ENCODE data around the gene KRT14. TPM values are rescaled to one million over a fixed set of nuclear protein-coding genes. Genes with fewer than 3 reads are reported as not detected.
A peak's percentile ranks its signal among the peaks of the same experiment; 100 is the strongest.
"Not testable (repeated sequence)": the region's sequence is repeated elsewhere in the genome, so short reads cannot be mapped to it uniquely, and the experiment has no call there.

KRT14 gene
- total RNA-seq, 4 donors from 2014 or later: 7,400 to 12,534 (median 10,685) TPM

- no peak overlapping the region for H3K4me3 ChIP-seq
- H3K27ac ChIP-seq: peak overlapping the region; percentile 78
- H3K36me3 ChIP-seq: no peaks in the 10 kb centered on the region
- H3K4me1 ChIP-seq: peaks cover 72% of the 10 kb centered on the region
- no peaks in the 10 kb centered on the region for H3K9me3 ChIP-seq
- H3K27me3 ChIP-seq: no peaks in the 10 kb centered on the region
- TF ChIP-seq EP300 (IDR thresholded peaks at IDR 0.05): no peak
- no peak for TF ChIP-seq POLR2A (IDR thresholded peaks at IDR 0.05)
- TF ChIP-seq POLR2AphosphoS5 (IDR thresholded peaks at IDR 0.05): no peak
- TF ChIP-seq, protein P1, sequence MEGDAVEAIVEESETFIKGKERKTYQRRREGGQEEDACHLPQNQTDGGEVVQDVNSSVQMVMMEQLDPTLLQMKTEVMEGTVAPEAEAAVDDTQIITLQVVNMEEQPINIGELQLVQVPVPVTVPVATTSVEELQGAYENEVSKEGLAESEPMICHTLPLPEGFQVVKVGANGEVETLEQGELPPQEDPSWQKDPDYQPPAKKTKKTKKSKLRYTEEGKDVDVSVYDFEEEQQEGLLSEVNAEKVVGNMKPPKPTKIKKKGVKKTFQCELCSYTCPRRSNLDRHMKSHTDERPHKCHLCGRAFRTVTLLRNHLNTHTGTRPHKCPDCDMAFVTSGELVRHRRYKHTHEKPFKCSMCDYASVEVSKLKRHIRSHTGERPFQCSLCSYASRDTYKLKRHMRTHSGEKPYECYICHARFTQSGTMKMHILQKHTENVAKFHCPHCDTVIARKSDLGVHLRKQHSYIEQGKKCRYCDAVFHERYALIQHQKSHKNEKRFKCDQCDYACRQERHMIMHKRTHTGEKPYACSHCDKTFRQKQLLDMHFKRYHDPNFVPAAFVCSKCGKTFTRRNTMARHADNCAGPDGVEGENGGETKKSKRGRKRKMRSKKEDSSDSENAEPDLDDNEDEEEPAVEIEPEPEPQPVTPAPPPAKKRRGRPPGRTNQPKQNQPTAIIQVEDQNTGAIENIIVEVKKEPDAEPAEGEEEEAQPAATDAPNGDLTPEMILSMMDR (IDR thresholded peaks at IDR 0.05): no peak
- WGBS: 90% methylated on average over 17 of the region's 23 CpGs
- DNase-seq (ENCODE audit: low spot score in 2 of 2): peak in 1 of 2 donors; percentile 54
These were observed 40.8 kb upstream of the KRT14 start for GRCh38 chr17:41627316-41628072.

DNA sequence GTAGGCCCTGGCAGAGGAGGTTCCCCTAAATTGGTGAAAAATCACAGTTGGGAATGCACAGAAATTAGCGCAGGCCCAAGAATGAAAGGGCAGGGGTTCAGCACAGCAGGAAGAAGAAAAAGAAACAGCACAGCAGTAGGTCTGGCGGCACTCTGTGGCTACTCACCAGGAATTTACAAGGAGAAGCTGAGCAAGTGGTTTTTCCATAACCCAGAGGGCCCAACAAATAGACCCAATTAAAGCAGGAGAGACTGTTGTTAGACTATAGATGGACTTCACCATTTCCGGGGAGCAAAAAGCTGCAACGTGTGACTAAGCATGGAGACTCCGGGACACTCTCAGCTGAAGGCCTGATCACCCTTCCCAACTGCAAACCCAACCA lies 40.2 kb upstream of the KRT14 start:
- not testable (repeated sequence) for DNase-seq (ENCODE audit: low spot score in 2 of 2); H3K27ac ChIP-seq; H3K27me3 ChIP-seq; H3K36me3 ChIP-seq; H3K9me3 ChIP-seq; H3K4me3 ChIP-seq
- 82% methylated on average over 5 of the region's 5 CpGs for WGBS
- peaks cover 68% of the 10 kb centered on the region for H3K4me1 ChIP-seq

GRCh38 chr17:41626028-41626913 lies 39.6 kb upstream of the KRT14 start:
- peaks cover 65% of the 10 kb centered on the region for H3K4me1 ChIP-seq
- not testable (repeated sequence) for H3K36me3 ChIP-seq, H3K27me3 ChIP-seq, H3K4me3 ChIP-seq, H3K27ac ChIP-seq, H3K9me3 ChIP-seq
- 90% methylated on average over 14 of the region's 17 CpGs for WGBS
- peak in 1 of 2 donors; percentile 54 for DNase-seq (ENCODE audit: low spot score in 2 of 2)

DNA sequence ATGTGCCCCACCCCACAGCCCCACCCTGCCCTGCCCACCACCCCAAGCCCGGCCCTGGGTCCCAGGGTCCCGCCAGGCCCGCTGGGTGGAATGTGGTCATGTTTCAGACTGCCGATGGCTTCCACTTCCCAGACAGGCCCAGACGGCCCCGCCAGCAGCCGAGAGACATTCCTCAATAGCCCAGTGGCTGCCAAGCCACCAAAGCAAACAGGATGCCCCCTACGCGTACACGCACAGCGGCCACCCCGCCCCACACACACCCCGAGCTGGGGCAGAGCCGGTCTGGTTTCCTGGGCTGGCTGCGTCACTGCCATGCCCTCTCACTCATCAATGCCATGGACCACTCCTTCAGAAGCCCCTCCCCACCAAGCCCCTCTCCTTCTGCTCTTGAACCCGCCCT lies 38.9 kb upstream of the KRT14 start:
- peak in 1 of 2 donors; percentile 76 for DNase-seq (ENCODE audit: low spot score in 2 of 2)
- peaks cover 1% of the 10 kb centered on the region for H3K27me3 ChIP-seq
- H3K27ac ChIP-seq: peak overlapping the region; percentile 2
- H3K9me3 ChIP-seq: no peaks in the 10 kb centered on the region
- no peak overlapping the region for H3K4me3 ChIP-seq
- H3K4me1 ChIP-seq: peaks cover 67% of the 10 kb centered on the region
- TF ChIP-seq EP300 (IDR thresholded peaks at IDR 0.05) (no peak), POLR2A (IDR thresholded peaks at IDR 0.05) (no peak), POLR2AphosphoS5 (IDR thresholded peaks at IDR 0.05) (no peak)
- TF ChIP-seq, protein P1 (IDR thresholded peaks at IDR 0.05): no peak
- 59% methylated on average over 5 of the region's 16 CpGs for WGBS
- no peaks in the 10 kb centered on the region for H3K36me3 ChIP-seq

DNA sequence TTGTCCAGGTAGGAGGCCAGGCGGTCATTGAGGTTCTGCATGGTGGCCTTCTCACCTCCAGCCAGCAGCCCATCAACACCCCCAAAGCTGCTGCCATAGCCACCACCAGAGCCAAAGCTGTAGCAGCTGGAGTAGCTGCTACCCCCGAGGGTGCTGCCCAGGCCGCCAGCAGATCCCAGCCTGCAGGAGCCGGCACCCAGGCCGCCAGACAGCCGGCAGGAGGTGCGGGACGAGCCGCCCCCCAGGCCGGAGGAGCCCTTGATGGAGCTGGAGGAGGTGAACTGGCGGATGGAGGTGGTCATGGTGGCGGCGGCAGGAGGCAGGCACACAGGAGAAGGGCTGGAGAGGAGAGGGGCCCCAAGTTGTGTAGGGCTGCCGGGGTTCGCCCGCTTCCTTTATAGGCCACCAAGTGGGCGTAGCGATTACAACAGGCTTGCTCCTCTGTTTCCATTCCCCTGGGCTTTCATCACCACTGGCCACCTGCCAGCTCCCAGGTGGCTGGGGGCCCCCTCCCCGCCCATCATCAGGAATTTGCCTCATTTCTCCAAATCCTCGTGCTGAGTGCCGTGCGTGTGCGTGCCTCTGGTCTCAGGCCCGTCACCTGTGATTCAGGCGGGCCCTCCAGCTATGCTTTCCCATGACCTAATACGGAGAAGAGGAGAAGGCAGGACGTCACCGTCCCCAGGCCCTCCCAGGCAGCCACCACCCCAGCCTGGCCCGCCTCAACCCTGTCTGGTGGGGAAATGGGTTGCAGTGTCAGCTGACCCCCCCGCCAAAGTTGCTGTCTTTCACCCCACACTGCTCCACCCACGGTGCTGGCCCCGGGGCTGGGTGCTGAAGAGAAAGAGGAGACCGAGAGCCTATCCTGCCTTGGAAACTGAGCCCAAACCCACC lies 37.8 kb upstream of the KRT14 start, which contains the start of gene KRT17:
KRT17 (minus strand) TSS at position 368 of the 894 bp plus-strand sequence; CDS start at position 302, 66 bp downstream.
- peak in 1 of 2 donors; percentile 75 for DNase-seq (ENCODE audit: low spot score in 2 of 2)
- WGBS: no CpG with 5 or more reads among the region's 33 CpGs
- peaks cover 5% of the 10 kb centered on the region for H3K27me3 ChIP-seq
- H3K36me3 ChIP-seq: no peaks in the 10 kb centered on the region
- H3K4me1 ChIP-seq: peaks cover 59% of the 10 kb centered on the region
- H3K27ac ChIP-seq: peak within 1 kb of the TSS; percentile 35
- H3K9me3 ChIP-seq: no peaks in the 10 kb centered on the region
- TF ChIP-seq EP300 (IDR thresholded peaks at IDR 0.05) (no peak), POLR2A (IDR thresholded peaks at IDR 0.05) (no peak), POLR2AphosphoS5 (IDR thresholded peaks at IDR 0.05) (no peak)
- TF ChIP-seq, protein P1 (IDR thresholded peaks at IDR 0.05): no peak
- H3K4me3 ChIP-seq: peak within 1 kb of the TSS; percentile 24

- 52% methylated on average over 8 of the region's 10 CpGs for WGBS
- peak overlapping the region; percentile 24 for H3K4me3 ChIP-seq
- peaks cover 55% of the 10 kb centered on the region for H3K4me1 ChIP-seq
- H3K36me3 ChIP-seq, H3K9me3 ChIP-seq: not testable (repeated sequence)
- peaks cover 13% of the 10 kb centered on the region for H3K27me3 ChIP-seq
- DNase-seq (ENCODE audit: low spot score in 2 of 2): peak in 1 of 2 donors; percentile 60
- peak overlapping the region; percentile 35 for H3K27ac ChIP-seq
These were observed 36.6 kb upstream of the KRT14 start for GRCh38 chr17:41623184-41623861.

DNA sequence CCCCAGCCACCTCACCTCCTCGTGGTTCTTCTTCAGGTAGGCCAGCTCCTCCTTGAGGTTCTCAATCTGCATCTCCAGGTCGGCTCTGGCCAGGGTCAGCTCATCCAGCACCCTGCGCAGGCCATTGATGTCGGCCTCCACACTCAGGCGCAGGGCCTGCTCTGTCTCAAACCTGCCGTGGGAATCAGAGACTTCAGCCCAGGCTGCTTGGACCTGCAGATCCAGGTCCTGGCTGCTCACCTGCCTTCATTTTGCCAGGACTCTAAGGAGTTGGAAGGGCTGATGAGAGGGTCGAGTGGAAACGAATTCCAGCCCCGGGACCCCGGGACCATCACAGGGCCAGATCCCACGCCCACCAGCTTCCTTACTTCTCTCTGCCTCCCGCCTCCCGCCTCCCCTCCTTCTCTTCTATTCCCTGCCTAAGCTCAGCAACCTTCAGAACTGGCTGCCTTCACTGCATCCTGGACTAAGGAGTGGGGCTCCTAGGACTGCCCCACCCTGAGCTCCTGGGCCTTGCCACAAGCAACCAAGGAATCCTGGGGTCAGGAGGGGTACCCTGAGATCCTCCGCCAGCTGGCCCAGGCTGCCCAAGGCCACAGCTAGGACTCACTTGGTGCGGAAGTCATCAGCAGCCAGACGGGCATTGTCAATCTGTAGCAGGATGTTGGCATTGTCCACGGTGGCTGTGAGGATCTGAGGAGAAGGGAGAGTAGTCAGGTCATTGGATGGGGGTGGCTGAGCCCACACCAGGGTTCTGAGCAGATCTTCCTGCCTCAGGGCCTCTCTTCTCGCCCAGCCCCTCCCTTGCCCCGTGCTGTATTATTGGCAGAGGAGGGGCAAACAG lies 35.9 kb upstream of the KRT14 start:
- H3K27ac ChIP-seq: not testable (repeated sequence)
- 75% methylated on average over 19 of the region's 19 CpGs for WGBS
- peak overlapping the region; percentile 24 for H3K4me3 ChIP-seq

More for the DNA sequence above, 35.9 kb upstream of the KRT14 start:
- H3K36me3 ChIP-seq, H3K9me3 ChIP-seq: not testable (repeated sequence)
- peak in 1 of 2 donors; percentile 49 for DNase-seq (ENCODE audit: low spot score in 2 of 2)
- peaks cover 18% of the 10 kb centered on the region for H3K27me3 ChIP-seq
- peaks cover 49% of the 10 kb centered on the region for H3K4me1 ChIP-seq

Measured in suprapubic skin (tissue), 4 donors.